GM12878 (cell line): Measurements from ENCODE around the gene GOSR2. TPM values are rescaled to one million over a fixed set of nuclear protein-coding genes. Genes with fewer than 3 reads are reported as not detected.

Experiments used
- ATAC-seq: fragments of 200-7000 bp; cut with Tn5 transposase; 3 replicates; pipeline ENCODE4 v1.9.1; 2020; ENCODE audit warnings: mild to moderate bottlenecking, moderate library complexity
- BruUV-seq: library from RNA; stranded (reverse); fragments of 400-500 nt; replicated peaks from 2 replicates; lab custom pipeline; 2021; lab: Mats Ljungman, UMichigan
- CTCF ChIA-PET: fragments of 300-600 bp; sonication (Branson Sonifier 250); formaldehyde crosslinking; extraction: SDS; loops from one replicate; lab custom pipeline; 2021; ENCODE audit warnings: inconsistent platforms; lab: Yijun Ruan, JAX
- POLR2A ChIA-PET: fragments of 350-600 bp; formaldehyde crosslinking; extraction: SDS; loops from one replicate; lab custom pipeline; 2021; ENCODE audit warnings: inconsistent platforms; lab: Charles Lee
- RAD21 ChIA-PET: fragments of 300-600 bp; sonication (Branson Sonifier 250); formaldehyde crosslinking; loops from one replicate; lab custom pipeline; 2023; ENCODE audit warnings: antibody characterized with exemption; ENCODE audit not compliant: unreplicated experiment; lab: Charles Lee
- SMC1A ChIA-PET: fragments of 300-600 bp; sonication (Branson Sonifier 250); formaldehyde crosslinking; loops from one replicate; lab custom pipeline; 2023; ENCODE audit not compliant: unreplicated experiment, uncharacterized antibody; lab: Charles Lee
- DNase-seq: peaks from one replicate; pipeline ENCODE4 v3.0.0-alpha.2; 2011; ENCODE audit warnings: low read depth, low spot score
- FAIRE-seq: peaks from 3 replicates; lab custom pipeline; 2011; peaks lifted over from hg19 to GRCh38; lab: Jason Lieb, UNC
- H2AFZ ChIP-seq: 2 replicates; pipeline ENCODE4 v1.6.0; 2011; ENCODE audit warnings: low read depth, low read length, control low read depth; ENCODE audit not compliant: control insufficient read depth
- H3K27ac ChIP-seq: 2 replicates; pipeline ENCODE4 v1.5.1; 2011; ENCODE audit warnings: control low read depth; ENCODE audit not compliant: control insufficient read depth, insufficient read depth
- H3K27me3 ChIP-seq, 2 experiments: replicated peaks in 1 of 2; 2 replicates each; pipeline versions ENCODE4 v1.6.0 to v1.6.1; 2011; ENCODE audit warnings: low read length in 1 of 2; ENCODE audit not compliant: control insufficient read depth in 2 of 2, insufficient read depth in 2 of 2
- H3K36me3 ChIP-seq, 2 experiments: 2 replicates each; pipeline ENCODE4 v1.5.1; 2011; ENCODE audit warnings: low read length in 1 of 2; ENCODE audit not compliant: control insufficient read depth in 2 of 2, insufficient read depth in 2 of 2
- H3K4me1 ChIP-seq: 2 replicates; pipeline ENCODE4 v1.6.1; 2011; ENCODE audit warnings: mild to moderate bottlenecking, low read length, moderate library complexity, mixed read lengths; ENCODE audit not compliant: control insufficient read depth, insufficient read depth
- H3K4me2 ChIP-seq: 2 replicates; pipeline ENCODE4 v1.6.0; 2011; ENCODE audit warnings: control low read depth; ENCODE audit not compliant: control insufficient read depth, insufficient read depth
- H3K4me3 ChIP-seq: fragments of 200-600 bp; sonication (generic); 2 replicates; pipeline ENCODE4 v1.5.1; 2016
- H3K79me2 ChIP-seq: 2 replicates; pipeline ENCODE4 v1.6.0; 2011; ENCODE audit warnings: low read length; ENCODE audit not compliant: control insufficient read depth, insufficient read depth
- H3K9ac ChIP-seq: 2 replicates; pipeline ENCODE4 v1.8.0; 2011; ENCODE audit warnings: low read length, control low read depth, mixed read lengths; ENCODE audit not compliant: control insufficient read depth, insufficient read depth
- H3K9me3 ChIP-seq: replicated peaks from 3 replicates; pipeline ENCODE4 v1.5.1; 2011; ENCODE audit warnings: mild to moderate bottlenecking, low read length; ENCODE audit not compliant: control insufficient read depth, insufficient read depth
- H4K20me1 ChIP-seq: 2 replicates; pipeline ENCODE4 v1.6.0; 2011; ENCODE audit not compliant: control insufficient read depth, insufficient read depth
- CEBPB ChIP-seq, 2 experiments: fragments of 150-350 bp in 1 of 2; IDR thresholded peaks; 2 replicates each; pipeline ENCODE4 v1.6.1; 2012 to 2014; ENCODE audit warnings: low read depth in 2 of 2, low read length in 2 of 2, borderline replicate concordance in 1 of 2, inconsistent platforms in 1 of 2
- EED ChIP-seq: sonication (generic); IDR thresholded peaks from 2 replicates; pipeline ENCODE4 v1.6.1; 2016; ENCODE audit warnings: antibody characterized with exemption, low read depth
- FOS ChIP-seq: IDR thresholded peaks from 3 replicates; pipeline ENCODE4 v1.6.1; 2011; ENCODE audit warnings: borderline replicate concordance; ENCODE audit not compliant: insufficient read length; ENCODE audit errors: extremely low read depth
- FOXM1 ChIP-seq: IDR thresholded peaks from 2 replicates; pipeline ENCODE4 v1.6.1; 2012; ENCODE audit warnings: low read depth, mild to moderate bottlenecking, inconsistent platforms, low read length, moderate library complexity
- JUND ChIP-seq: IDR thresholded peaks from 2 replicates; pipeline ENCODE4 v1.6.1; 2012; ENCODE audit warnings: low read depth, mild to moderate bottlenecking, low read length, improper control_type of control experiment, moderate library complexity
- KDM1A ChIP-seq: fragments of 200-600 bp; sonication (generic); IDR thresholded peaks from 2 replicates; pipeline ENCODE4 v1.6.1; 2016; ENCODE audit warnings: borderline replicate concordance
- LARP7 ChIP-seq: fragments of 450-650 bp; IDR thresholded peaks from 2 replicates; pipeline ENCODE4 v1.6.1; 2017; ENCODE audit warnings: mild to moderate bottlenecking
- RELA ChIP-seq: fragments of 450-650 bp; IDR thresholded peaks from 2 replicates; pipeline ENCODE4 v1.8.0; 2014; ENCODE audit warnings: borderline replicate concordance; ENCODE audit not compliant: partially characterized antibody
- SREBF1 ChIP-seq: IDR thresholded peaks from 2 replicates; pipeline ENCODE4 v1.6.1; 2012; ENCODE audit warnings: mild to moderate bottlenecking, low read length
- STAT1 ChIP-seq: fragments of 450-650 bp; conservative IDR thresholded peaks from 2 replicates; pipeline ENCODE4 v1.6.1; 2014; ENCODE audit warnings: antibody characterized with exemption, mild to moderate bottlenecking
- TBL1XR1 ChIP-seq: IDR thresholded peaks from 2 replicates; pipeline ENCODE4 v1.6.1; 2012; ENCODE audit warnings: low read depth, low read length, improper control_type of control experiment
- WGBS: methylation state at CpG from one replicate; pipeline ENCODE4 v1.1.6; 2016; ENCODE audit warnings: low lambda C conversion rate; ENCODE audit not compliant: insufficient replicate concordance, insufficient coverage; ENCODE audit errors: missing lambda C conversion rate; 5-methylcytosine and 5-hydroxymethylcytosine counted together
- in situ Hi-C: fragments of 300-500 bp; cut with MboI; formaldehyde crosslinking; loops from 9 replicates; pipeline ENCODE4 v1.14.3; 2018; ENCODE audit warnings: mixed read lengths
- intact Hi-C: fragments of 100-400 bp; cut with micrococcal nuclease; formaldehyde crosslinking; loops from one replicate; pipeline ENCODE4 v1.14.2; 2022; ENCODE audit not compliant: unreplicated experiment
- polyA plus RNA-seq, 11 experiments: library from polyadenylated mRNA; depleted of rRNA in 4 of 11; unstranded in 6 of 11; stranded (reverse) in 5 of 11; fragments of >200 nt; fragmentation: Nextera tagmentation in 4 of 11; fragmentation: Illumina TruSeq in 1 of 11; extraction: Ambion mirVana in 4 of 11; extraction: Trizol in 1 of 11; gene quantifications; 1 replicate in 1 of 11; 2 replicates in 10 of 11; pipeline versions ENCODE4 v1.2.1 to v1.2.3, GENCODE V29; 2011 to 2016; ENCODE audit warnings: inconsistent platforms in 2 of 11, missing spikeins in 2 of 11, low read depth in 1 of 11
- total RNA-seq, 4 experiments: library from RNA; depleted of rRNA in 3 of 4; stranded (reverse); fragments of >200 nt in 3 of 4; fragmentation: Illumina TruSeq in 1 of 4; extraction: Trizol in 1 of 4; gene quantifications; 2 replicates each; pipeline versions ENCODE4 v1.2.1 to v1.2.3, GENCODE V29; 2013 to 2021
- TF ChIP-seq, protein P1 (sequence below): fragments of 450-650 bp; formaldehyde crosslinking; IDR thresholded peaks from 2 replicates; pipeline ENCODE4 v1.4.0; 2022; ENCODE audit warnings: mild to moderate bottlenecking, moderate library complexity
- TF ChIP-seq, protein P2 (sequence below): fragments of 450-650 bp; IDR thresholded peaks from 2 replicates; pipeline ENCODE4 v1.6.1; 2018; ENCODE audit warnings: mild to moderate bottlenecking, low read depth, moderate library complexity; ENCODE audit not compliant: partially characterized antibody
- TF ChIP-seq, protein P3 (sequence below): fragments of 450-650 bp; IDR thresholded peaks from 2 replicates; pipeline ENCODE4 v1.6.1; 2017; ENCODE audit warnings: mild to moderate bottlenecking

Gene GOSR2
- total and polyA plus RNA-seq, 10 of the 15 experiments (the other 5 are each of a cell fraction or from before 2014, with no cell fraction given), result 30.1 to 64.5 (median 47.0) TPM

DNA sequence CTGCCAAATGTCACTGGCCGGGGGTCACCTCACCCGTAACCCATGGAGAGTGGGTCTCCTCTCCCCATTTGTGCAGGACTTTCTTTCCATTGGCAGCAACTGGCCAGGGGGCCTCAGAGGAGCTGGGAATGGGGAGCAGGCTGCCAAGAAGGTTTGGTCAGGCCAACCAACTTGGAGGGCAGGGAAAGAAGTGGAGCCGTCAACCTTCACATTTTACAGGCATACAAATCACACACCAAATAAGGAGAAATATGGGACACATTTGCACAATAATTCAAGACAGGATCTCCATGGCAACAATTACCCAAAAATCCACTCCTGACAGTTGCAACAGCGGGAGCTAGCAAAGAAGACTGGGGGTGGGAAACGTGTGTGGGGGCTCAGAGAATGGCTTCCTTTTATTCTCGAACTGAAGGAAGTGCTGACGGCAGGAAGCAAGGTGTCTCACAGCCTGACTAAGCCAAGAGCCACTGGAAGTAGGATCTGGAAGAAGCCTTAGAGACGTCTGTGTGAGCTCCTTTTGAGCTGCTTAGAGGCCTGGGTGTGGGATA lies 35.2 kb downstream of the GOSR2 start (continued):
- TF ChIP-seq, protein P1, sequence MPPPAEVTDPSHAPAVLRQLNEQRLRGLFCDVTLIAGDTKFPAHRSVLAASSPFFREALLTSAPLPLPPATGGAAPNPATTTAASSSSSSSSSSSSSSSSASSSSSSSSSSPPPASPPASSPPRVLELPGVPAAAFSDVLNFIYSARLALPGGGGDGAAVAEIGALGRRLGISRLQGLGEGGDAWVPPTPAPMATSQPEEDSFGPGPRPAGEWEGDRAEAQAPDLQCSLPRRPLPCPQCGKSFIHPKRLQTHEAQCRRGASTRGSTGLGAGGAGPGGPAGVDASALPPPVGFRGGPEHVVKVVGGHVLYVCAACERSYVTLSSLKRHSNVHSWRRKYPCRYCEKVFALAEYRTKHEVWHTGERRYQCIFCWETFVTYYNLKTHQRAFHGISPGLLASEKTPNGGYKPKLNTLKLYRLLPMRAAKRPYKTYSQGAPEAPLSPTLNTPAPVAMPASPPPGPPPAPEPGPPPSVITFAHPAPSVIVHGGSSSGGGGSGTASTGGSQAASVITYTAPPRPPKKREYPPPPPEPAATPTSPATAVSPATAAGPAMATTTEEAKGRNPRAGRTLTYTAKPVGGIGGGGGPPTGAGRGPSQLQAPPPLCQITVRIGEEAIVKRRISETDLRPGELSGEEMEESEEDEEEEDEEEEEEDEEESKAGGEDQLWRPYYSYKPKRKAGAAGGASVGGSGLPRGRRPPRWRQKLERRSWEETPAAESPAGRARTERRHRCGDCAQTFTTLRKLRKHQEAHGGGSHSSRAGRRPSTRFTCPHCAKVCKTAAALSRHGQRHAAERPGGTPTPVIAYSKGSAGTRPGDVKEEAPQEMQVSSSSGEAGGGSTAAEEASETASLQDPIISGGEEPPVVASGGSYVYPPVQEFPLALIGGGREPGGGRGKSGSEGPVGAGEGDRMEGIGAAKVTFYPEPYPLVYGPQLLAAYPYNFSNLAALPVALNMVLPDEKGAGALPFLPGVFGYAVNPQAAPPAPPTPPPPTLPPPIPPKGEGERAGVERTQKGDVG (CRISPR knock-in tag), result no peak

DNA sequence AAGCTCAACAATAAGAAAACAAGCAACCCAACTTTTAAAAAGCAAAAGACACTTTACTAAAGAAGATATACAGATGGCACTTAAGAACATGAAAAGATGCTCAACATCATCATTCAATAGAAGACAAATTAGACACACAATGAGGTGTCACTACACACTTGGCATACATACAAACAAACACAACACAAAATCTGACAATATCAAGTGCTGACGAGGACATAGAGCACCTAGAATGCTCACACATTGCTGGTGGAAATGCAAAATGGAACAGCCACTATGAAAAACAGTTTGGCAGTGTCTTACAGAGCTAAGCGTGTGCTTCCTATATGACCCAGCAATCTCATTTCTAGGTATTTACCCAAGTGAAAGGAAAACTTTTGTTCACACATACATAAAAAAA lies 37.2 kb downstream of the GOSR2 start:
- ATAC-seq, result no peak
- H3K4me3 ChIP-seq, result no peak overlapping the region
- H3K36me3 ChIP-seq, result no peaks in the 10 kb centered on the region
- H3K27ac ChIP-seq, result no peak overlapping the region
- no peak for DNase-seq
- ChIA-PET POLR2A (interaction anchor here (0.5 kb wide), 1 partner anchor 656 kb away, joined by 5 read pairs; no protein-coding TSS in a partner anchor), CTCF (interaction anchor here (1.6 kb wide), 1 partner anchor 17 kb away, joined by 6 read pairs; no protein-coding TSS in a partner anchor), RAD21 (no interaction called here), SMC1A (interaction anchor here (1.4 to 2.1 kb wide), 2 partner anchors 11 to 17 kb away, joined by 3 to 4 read pairs; no protein-coding TSS in a partner anchor)
- H3K9me3 ChIP-seq, result no peaks in the 10 kb centered on the region
- H3K9ac ChIP-seq, result no peak overlapping the region
- BruUV-seq, result no TSS peak
- H3K27me3 ChIP-seq, result no peaks in the 10 kb centered on the region
- WGBS, result 0% methylated on average over 2 of the region's 2 CpGs
- intact Hi-C loops (no loop called here), in situ Hi-C loops (no loop called here)
- H2AFZ ChIP-seq, result no peak overlapping the region
- FAIRE-seq, result no peak
- H3K4me2 ChIP-seq, result no peak overlapping the region
- H4K20me1 ChIP-seq, result no peaks in the 10 kb centered on the region
- H3K4me1 ChIP-seq, result no peaks in the 10 kb centered on the region; the same call in 1 of the 2 replicates
- H3K79me2 ChIP-seq, result no peaks in the 10 kb centered on the region
- TF ChIP-seq EED, result no peak
- no peak for TF ChIP-seq FOXM1
- TF ChIP-seq KDM1A, result no peak
- no peak for TF ChIP-seq RELA
- no peak for TF ChIP-seq JUND
- no peak for TF ChIP-seq LARP7
- no peak for TF ChIP-seq STAT1
- no peak for TF ChIP-seq FOS
- no peak for TF ChIP-seq CEBPB (IDR thresholded peaks at IDR 0.05; ENCODE audit: borderline replicate concordance in 1 of 2, low read depth in 2 of 2, low read length in 2 of 2)
- no peak for TF ChIP-seq TBL1XR1
- no peak for TF ChIP-seq SREBF1
- TF ChIP-seq, protein P2, sequence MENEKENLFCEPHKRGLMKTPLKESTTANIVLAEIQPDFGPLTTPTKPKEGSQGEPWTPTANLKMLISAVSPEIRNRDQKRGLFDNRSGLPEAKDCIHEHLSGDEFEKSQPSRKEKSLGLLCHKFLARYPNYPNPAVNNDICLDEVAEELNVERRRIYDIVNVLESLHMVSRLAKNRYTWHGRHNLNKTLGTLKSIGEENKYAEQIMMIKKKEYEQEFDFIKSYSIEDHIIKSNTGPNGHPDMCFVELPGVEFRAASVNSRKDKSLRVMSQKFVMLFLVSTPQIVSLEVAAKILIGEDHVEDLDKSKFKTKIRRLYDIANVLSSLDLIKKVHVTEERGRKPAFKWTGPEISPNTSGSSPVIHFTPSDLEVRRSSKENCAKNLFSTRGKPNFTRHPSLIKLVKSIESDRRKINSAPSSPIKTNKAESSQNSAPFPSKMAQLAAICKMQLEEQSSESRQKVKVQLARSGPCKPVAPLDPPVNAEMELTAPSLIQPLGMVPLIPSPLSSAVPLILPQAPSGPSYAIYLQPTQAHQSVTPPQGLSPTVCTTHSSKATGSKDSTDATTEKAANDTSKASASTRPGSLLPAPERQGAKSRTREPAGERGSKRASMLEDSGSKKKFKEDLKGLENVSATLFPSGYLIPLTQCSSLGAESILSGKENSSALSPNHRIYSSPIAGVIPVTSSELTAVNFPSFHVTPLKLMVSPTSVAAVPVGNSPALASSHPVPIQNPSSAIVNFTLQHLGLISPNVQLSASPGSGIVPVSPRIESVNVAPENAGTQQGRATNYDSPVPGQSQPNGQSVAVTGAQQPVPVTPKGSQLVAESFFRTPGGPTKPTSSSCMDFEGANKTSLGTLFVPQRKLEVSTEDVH, result no peak
- TF ChIP-seq, protein P3, sequence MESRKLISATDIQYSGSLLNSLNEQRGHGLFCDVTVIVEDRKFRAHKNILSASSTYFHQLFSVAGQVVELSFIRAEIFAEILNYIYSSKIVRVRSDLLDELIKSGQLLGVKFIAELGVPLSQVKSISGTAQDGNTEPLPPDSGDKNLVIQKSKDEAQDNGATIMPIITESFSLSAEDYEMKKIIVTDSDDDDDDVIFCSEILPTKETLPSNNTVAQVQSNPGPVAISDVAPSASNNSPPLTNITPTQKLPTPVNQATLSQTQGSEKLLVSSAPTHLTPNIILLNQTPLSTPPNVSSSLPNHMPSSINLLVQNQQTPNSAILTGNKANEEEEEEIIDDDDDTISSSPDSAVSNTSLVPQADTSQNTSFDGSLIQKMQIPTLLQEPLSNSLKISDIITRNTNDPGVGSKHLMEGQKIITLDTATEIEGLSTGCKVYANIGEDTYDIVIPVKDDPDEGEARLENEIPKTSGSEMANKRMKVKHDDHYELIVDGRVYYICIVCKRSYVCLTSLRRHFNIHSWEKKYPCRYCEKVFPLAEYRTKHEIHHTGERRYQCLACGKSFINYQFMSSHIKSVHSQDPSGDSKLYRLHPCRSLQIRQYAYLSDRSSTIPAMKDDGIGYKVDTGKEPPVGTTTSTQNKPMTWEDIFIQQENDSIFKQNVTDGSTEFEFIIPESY, result no peak
